GM12801 (cell line): Measurements from ENCODE around the gene MTX3.

Source experiments
- TF ChIP-seq, protein P1 (sequence below): IDR thresholded peaks from one replicate; pipeline ENCODE4 v1.5.1; 2011; ENCODE audit warnings: control low read depth; ENCODE audit not compliant: insufficient read length; ENCODE audit errors: extremely low read depth

The MTX3 gene

DNA sequence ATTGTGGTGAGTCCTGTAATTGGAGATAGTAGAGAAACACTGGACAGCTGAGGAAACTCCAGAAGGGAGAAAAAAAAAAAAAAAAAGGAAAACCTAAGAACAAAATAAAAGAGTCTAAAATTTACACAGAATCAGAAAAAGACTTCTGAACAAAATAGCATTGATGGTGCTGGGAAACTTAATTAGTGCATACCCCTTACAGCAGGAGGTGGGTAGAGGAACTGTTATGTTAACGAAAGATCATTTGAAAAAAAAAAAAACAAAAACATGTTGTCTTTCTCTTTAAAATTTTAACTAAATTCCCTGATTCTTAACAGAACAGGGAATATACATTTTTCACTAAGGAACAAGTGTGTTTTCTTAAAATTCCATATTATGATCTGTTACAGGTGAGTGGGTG is 11.6 kb upstream of the MTX3 start:
- TF ChIP-seq, protein P1, sequence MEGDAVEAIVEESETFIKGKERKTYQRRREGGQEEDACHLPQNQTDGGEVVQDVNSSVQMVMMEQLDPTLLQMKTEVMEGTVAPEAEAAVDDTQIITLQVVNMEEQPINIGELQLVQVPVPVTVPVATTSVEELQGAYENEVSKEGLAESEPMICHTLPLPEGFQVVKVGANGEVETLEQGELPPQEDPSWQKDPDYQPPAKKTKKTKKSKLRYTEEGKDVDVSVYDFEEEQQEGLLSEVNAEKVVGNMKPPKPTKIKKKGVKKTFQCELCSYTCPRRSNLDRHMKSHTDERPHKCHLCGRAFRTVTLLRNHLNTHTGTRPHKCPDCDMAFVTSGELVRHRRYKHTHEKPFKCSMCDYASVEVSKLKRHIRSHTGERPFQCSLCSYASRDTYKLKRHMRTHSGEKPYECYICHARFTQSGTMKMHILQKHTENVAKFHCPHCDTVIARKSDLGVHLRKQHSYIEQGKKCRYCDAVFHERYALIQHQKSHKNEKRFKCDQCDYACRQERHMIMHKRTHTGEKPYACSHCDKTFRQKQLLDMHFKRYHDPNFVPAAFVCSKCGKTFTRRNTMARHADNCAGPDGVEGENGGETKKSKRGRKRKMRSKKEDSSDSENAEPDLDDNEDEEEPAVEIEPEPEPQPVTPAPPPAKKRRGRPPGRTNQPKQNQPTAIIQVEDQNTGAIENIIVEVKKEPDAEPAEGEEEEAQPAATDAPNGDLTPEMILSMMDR, result no peak

DNA sequence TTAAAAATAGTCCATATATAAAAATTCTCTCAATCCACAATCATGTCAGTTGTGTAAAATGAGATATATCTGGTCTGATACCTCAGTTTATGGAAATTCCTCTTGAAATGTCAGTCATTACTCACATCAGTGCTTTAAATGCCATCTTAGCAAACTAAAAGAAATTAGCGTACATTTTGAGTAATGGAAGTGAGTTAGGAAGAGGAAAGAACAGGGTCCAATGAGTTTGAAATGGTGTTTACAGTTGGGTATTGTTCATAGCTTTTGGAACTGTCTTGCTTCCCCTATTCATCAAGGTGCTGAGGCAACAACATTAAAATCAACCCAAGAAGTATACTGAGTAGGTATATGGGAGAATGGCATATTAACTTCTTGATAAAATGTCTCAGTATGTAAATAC is 8.7 kb upstream of the MTX3 start:
- TF ChIP-seq, protein P1, result no peak

DNA sequence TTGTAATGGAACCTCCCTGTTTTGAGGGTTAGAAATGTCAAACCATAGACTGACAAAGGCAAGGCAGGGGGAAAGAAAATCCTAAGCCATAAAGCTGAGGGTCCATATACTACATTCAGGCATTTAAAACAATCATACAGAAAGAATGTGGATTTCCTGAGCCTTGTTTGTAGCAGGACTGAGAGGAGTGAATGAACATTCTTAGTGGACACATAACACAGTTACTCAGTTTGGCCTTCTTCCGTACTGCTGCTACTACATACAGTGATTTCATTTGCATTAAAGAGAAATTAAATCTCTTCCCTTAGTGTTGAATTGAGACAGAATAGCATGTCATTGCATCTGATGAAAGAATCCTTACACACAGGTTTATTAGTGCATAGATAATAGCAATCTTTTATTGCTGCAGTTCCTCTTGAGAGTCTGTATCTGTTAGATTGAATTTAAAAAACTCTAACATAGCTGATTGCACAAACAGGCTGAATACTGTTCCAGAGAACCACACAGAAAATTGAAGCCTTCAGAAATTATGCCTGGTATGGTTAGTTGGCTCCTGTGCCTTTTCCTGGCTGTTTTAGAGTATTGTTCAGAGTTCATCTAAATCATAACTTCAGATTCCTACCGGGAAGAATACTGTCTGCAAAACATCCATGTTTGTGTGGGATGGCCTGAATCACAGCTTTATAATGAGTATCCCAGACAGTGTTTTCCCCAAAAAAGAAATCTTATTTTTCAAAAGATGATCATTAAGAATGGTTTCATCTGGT is 2.0 kb upstream of the MTX3 start:
- TF ChIP-seq, protein P1, result no peak

DNA sequence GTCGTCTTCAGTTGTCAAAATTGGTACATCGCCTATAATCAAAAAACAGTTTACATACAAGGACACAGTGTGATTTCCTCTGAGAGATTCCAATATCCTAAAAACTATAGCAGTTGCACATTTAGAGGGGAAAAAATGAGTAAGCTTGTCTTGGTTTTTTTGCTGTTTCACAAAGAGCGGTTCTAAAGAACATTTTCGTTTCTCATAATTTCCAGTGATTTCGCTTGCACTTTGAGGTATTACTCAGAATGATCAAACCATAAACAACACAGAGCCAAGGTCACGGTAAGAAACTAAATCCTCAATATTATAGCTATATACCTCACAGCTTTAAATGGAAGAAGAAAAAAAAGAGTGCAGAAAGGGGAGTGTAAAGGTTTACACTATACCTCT is 861 bp downstream of the MTX3 start:
- TF ChIP-seq, protein P1, result no peak

DNA sequence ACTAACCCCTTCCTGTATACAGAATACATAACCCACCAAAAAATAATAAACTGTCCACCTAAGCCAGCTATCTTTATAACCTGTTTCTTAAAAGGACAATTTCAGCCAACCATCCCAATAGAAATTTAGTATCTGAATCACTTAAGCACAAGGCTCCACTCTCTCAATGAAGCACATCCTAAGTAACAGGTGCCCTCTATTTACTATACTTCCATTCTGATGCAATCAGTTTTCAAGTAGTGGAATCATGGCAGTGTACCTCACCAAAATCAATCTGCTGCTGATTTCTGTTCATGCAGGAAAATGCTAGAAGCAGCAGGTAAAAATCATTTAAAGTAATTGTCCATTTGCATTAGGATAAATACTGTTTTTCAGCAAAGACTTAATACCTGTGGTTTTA is 4.8 kb downstream of the MTX3 start:
- TF ChIP-seq, protein P1, result no peak

DNA sequence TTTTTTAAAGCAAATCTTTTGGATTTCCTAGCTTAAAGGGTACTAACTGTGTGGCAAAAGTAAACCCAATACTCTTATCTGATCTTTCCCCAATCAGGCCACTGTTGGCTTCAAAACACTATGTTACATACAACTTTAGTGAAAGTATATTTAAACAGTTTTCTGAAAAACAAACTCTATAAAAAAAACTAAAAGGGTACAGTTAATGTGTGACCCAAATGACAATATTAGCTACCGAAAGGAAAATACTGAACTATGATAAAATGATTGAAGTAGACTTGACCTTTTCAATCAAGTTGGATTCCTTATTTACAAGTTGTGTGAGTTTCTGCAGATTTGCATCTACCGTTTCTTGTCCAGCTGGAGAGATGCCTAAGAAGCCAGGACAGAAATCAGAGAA is 5.8 kb downstream of the MTX3 start:
- TF ChIP-seq, protein P1, result no peak

DNA sequence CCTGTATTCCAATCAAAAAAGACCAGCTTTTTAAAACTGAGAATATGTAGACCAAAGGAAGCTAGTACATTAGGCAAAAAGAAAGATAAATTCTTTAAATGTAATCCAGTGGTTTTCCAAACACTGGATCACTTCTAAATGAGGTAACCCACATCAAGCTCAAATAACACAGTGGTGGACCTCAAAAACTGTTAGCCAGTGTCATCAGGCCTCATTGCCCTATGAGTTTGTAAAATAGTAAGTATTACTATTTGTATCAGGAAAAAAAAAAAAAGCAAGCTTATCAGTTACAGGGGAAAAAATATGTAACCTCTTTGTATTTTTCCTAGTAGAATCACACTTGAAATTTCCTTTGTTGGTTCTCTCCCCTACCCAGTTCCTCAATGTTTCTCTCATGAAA is 6.7 kb downstream of the MTX3 start:
- TF ChIP-seq, protein P1, result no peak
